Inferior parietal cortex (tissue), 1 donor: ENCODE measurements around the gene CPN2.

ENCODE experiments used
- DNase-seq: peaks from one replicate; pipeline ENCODE4 v3.0.0-alpha.2; 2016; ENCODE audit errors: extremely low spot score

CPN2 gene

GRCh38 chr3:194294895-194295214 is 56.3 kb downstream of the CPN2 start:
- DNase-seq, result no peak

GRCh38 chr3:194294199-194294894 is 56.8 kb downstream of the CPN2 start:
- no peak for DNase-seq

GRCh38 chr3:194293546-194294198 is 57.5 kb downstream of the CPN2 start:
- DNase-seq, result no peak

- DNase-seq, result no peak
These were observed 58.8 kb downstream of the CPN2 start for GRCh38 chr3:194292331-194292730.
